ENCODE results near the gene JAGN1.
"Not testable (repeated sequence)": the region's sequence is repeated elsewhere in the genome, so short reads cannot be mapped to it uniquely, and the experiment has no call there.

- TF ChIP-seq, protein P1, sequence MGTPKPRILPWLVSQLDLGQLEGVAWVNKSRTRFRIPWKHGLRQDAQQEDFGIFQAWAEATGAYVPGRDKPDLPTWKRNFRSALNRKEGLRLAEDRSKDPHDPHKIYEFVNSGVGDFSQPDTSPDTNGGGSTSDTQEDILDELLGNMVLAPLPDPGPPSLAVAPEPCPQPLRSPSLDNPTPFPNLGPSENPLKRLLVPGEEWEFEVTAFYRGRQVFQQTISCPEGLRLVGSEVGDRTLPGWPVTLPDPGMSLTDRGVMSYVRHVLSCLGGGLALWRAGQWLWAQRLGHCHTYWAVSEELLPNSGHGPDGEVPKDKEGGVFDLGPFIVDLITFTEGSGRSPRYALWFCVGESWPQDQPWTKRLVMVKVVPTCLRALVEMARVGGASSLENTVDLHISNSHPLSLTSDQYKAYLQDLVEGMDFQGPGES (IDR thresholded peaks at IDR 0.05; ENCODE audit: low read depth, low read length), result not testable (repeated sequence)
- not testable (repeated sequence) for TF ChIP-seq RCOR1 (IDR thresholded peaks at IDR 0.05; ENCODE audit: low read length); YY1 (IDR thresholded peaks at IDR 0.05; ENCODE audit: low read depth); TAF1 (IDR thresholded peaks at IDR 0.05; ENCODE audit: borderline replicate concordance, low read depth, low read length); RFX5 (IDR thresholded peaks at IDR 0.05; ENCODE audit: low read length); CTCF (IDR thresholded peaks at IDR 0.05); SIN3A (IDR thresholded peaks at IDR 0.05; ENCODE audit: borderline replicate concordance, low read depth, low read length); MXI1 (IDR thresholded peaks at IDR 0.05; ENCODE audit: low read depth, low read length); GABPA (IDR thresholded peaks at IDR 0.05; ENCODE audit: low read depth); JUND (IDR thresholded peaks at IDR 0.05); RAD21 (IDR thresholded peaks at IDR 0.05; ENCODE audit: low read length)
Measured at GRCh38 chr3:9900965-9901415, 10.6 kb downstream of the JAGN1 start.
